GM12878 (cell line): Measurements from ENCODE around the gene MYO15A.

Source experiments
- BHLHE40 ChIP-seq, 2 experiments: fragments of 450-650 bp in 1 of 2; IDR thresholded peaks; 2 replicates each; pipeline ENCODE4 v1.6.1; 2011 to 2017; ENCODE audit warnings: low read depth in 2 of 2, borderline replicate concordance in 1 of 2, improper control_type of control experiment in 1 of 2, low read length in 1 of 2, mild to moderate bottlenecking in 1 of 2
- CTCF ChIP-seq, 3 experiments: IDR thresholded peaks in 2 of 3; conservative IDR thresholded peaks in 1 of 3; 2 replicates each; pipeline ENCODE4 v1.5.1; 2011; ENCODE audit warnings: low read depth in 3 of 3, low read length in 3 of 3, mild to moderate bottlenecking in 3 of 3, control low read depth in 2 of 3, moderate library complexity in 2 of 3, inconsistent platforms in 1 of 3, mixed read lengths in 1 of 3; ENCODE audit not compliant: control insufficient read depth in 2 of 3, insufficient read depth in 1 of 3; ENCODE audit errors: extremely low read depth in 1 of 3
- NR2C2 ChIP-seq: IDR thresholded peaks from 2 replicates; pipeline ENCODE4 v1.6.1; 2011; ENCODE audit warnings: borderline replicate concordance, low read depth; ENCODE audit not compliant: control insufficient read depth, insufficient read length
- POLR2A ChIP-seq: IDR thresholded peaks from 2 replicates; pipeline ENCODE4 v1.6.1; 2011; ENCODE audit warnings: low read depth, mild to moderate bottlenecking, low read length
- REST ChIP-seq: IDR thresholded peaks from 2 replicates; pipeline ENCODE4 v1.6.1; 2012; ENCODE audit warnings: mild to moderate bottlenecking, low read depth, low read length
- TAF1 ChIP-seq: IDR thresholded peaks from 2 replicates; pipeline ENCODE4 v1.6.1; 2011; ENCODE audit warnings: mild to moderate bottlenecking, low read depth, low read length, borderline replicate concordance
- TF ChIP-seq, protein P1 (sequence below): IDR thresholded peaks from 2 replicates; pipeline ENCODE4 v1.6.1; 2012; ENCODE audit warnings: low read depth, low read length, improper control_type of control experiment
- TF ChIP-seq, protein P2 (sequence below): IDR thresholded peaks from 2 replicates; pipeline ENCODE4 v1.6.1; 2011; ENCODE audit warnings: borderline replicate concordance, low read depth, mild to moderate bottlenecking, moderate library complexity, low read length; ENCODE audit not compliant: insufficient read depth, poor library complexity, severe bottlenecking

- TF ChIP-seq REST: no peak
- no peak for TF ChIP-seq CTCF (IDR thresholded peaks at IDR 0.05 in 2 of 3, conservative IDR thresholded peaks at IDR 0.05 in 1 of 3; ENCODE audit: control insufficient read depth in 2 of 3, extremely low read depth in 1 of 3, insufficient read depth in 1 of 3, low read depth in 3 of 3, low read length in 3 of 3)
- TF ChIP-seq BHLHE40 (IDR thresholded peaks at IDR 0.05; ENCODE audit: borderline replicate concordance in 1 of 2, low read depth in 2 of 2, low read length in 1 of 2): no peak
- no peak for TF ChIP-seq NR2C2
- TF ChIP-seq, protein P1, sequence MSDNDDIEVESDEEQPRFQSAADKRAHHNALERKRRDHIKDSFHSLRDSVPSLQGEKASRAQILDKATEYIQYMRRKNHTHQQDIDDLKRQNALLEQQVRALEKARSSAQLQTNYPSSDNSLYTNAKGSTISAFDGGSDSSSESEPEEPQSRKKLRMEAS: no peak
- no peak for TF ChIP-seq POLR2A
- TF ChIP-seq TAF1: no peak
- TF ChIP-seq, protein P2, sequence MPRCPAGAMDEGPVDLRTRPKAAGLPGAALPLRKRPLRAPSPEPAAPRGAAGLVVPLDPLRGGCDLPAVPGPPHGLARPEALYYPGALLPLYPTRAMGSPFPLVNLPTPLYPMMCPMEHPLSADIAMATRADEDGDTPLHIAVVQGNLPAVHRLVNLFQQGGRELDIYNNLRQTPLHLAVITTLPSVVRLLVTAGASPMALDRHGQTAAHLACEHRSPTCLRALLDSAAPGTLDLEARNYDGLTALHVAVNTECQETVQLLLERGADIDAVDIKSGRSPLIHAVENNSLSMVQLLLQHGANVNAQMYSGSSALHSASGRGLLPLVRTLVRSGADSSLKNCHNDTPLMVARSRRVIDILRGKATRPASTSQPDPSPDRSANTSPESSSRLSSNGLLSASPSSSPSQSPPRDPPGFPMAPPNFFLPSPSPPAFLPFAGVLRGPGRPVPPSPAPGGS: no peak
Measured at GRCh38 chr17:18119166-18119745, 10.7 kb downstream of the MYO15A start.
